Vagina (tissue), 2 donors: ENCODE results near the gene AGAP3.

ENCODE experiments used
- CTCF ChIP-seq, 3 experiments: fragments of 450-650 bp in 2 of 3; fragments of 200-600 bp in 1 of 3; sonication (generic) in 1 of 3; IDR thresholded peaks; one replicate each; pipeline ENCODE4 v1.5.1; 2017 to 2019; ENCODE audit warnings: antibody characterized with exemption in 3 of 3, mild to moderate bottlenecking in 2 of 3, moderate library complexity in 2 of 3
- POLR2A ChIP-seq, 2 donors: fragments of 450-650 bp; IDR thresholded peaks; one replicate each; pipeline ENCODE4 v1.6.1; 2017; ENCODE audit warnings: antibody characterized with exemption in 2 of 2, mild to moderate bottlenecking in 2 of 2, moderate library complexity in 2 of 2

- TF ChIP-seq POLR2A (IDR thresholded peaks at IDR 0.05) (peak in 1 of 2 donors; percentile 8), CTCF (IDR thresholded peaks at IDR 0.05) (no peak)
Measured at GRCh38 chr7:151088856-151089699, 2.8 kb downstream of the AGAP3 start.
